HG03342 (cell line): ENCODE data around the gene ACBD4.
A peak's percentile ranks its signal among the peaks of the same experiment; 100 is the strongest.

Experiments used
- ATAC-seq: cut with Tn5 transposase; IDR thresholded peaks from one replicate; pipeline ENCODE4 v1.9.1; 2021; ENCODE audit warnings: mild to moderate bottlenecking, moderate library complexity; ENCODE audit not compliant: unreplicated experiment

The ACBD4 gene

GRCh38 chr17:45149669-45150664 is 14.5 kb downstream of the ACBD4 start:
- no peak for ATAC-seq

GRCh38 chr17:45150911-45151809 is 15.7 kb downstream of the ACBD4 start:
- ATAC-seq = no peak

GRCh38 chr17:45155029-45155428 is 19.5 kb downstream of the ACBD4 start:
- no peak for ATAC-seq

GRCh38 chr17:45155483-45155882 is 20.0 kb downstream of the ACBD4 start:
- ATAC-seq = no peak

- ATAC-seq = no peak
These were observed 20.8 kb downstream of the ACBD4 start for GRCh38 chr17:45156242-45156641.

GRCh38 chr17:45160447-45161287 is 25.2 kb downstream of the ACBD4 start:
- ATAC-seq = peak; percentile 21

GRCh38 chr17:45161288-45162024 is 26.0 kb downstream of the ACBD4 start, which contains the start of gene HEXIM2:
HEXIM2 (plus strand) TSS chr17:45161875; CDS start chr17:45162794, 919 bp downstream.
- ATAC-seq = peak; percentile 87

DNA sequence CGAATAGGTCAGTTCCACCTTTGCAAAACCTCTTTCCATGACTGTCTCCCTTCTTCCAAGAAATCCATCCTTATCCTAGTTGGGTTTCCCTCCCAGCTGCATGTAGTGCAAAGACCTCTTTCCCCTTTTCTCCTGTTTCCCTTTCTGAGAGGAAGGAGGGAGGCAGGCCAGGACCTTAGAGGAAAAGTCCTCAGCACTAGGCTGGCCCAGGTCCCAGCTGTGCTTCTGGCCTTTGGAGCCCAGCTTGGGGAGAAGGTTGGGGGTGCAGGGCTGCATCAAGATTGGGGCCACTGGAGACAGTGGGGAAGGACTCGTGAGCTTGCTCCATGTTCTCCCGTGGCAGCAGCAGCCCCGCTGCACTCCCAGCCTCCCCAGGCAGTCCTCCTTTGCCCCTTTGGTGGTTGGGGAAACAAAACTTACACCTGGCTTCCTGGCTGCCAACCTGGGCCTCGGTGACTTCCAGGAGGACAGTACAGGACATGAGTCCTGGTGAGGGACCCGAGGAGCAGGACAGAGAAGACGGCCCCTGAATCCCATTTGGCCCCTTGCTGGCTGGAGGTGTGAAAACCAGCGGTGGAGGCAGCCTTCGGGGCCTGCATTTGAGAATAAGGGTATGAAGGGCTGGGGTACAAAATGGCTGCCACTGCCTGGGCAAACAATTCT is 26.7 kb downstream of the ACBD4 start:
- ATAC-seq = no peak

GRCh38 chr17:45164734-45165269 is 29.3 kb downstream of the ACBD4 start:
- ATAC-seq = no peak

DNA sequence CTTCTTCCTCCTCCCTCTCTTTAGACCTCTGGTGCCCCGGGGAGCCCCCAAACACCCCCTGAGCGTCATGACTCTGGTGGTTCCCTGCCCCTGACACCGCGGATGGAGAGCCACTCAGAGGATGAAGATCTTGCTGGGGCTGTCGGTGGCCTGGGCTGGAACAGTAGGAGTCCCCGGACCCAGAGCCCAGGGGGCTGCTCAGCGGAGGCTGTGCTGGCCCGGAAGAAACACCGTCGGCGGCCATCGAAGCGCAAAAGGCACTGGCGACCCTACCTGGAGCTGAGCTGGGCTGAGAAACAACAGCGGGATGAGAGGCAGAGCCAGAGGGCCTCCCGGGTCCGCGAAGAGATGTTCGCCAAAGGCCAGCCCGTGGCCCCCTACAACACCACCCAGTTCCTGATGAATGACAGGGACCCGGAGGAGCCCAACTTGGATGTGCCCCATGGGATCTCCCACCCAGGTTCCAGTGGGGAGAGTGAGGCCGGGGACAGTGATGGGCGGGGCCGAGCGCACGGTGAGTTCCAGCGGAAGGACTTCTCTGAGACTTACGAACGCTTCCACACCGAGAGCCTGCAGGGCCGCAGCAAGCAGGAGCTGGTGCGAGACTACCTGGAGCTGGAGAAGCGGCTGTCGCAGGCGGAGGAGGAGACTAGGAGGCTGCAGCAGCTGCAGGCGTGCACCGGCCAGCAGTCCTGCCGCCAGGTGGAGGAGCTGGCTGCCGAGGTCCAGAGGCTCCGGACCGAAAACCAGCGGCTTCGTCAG is 33.7 kb downstream of the ACBD4 start:
- ATAC-seq = no peak

DNA sequence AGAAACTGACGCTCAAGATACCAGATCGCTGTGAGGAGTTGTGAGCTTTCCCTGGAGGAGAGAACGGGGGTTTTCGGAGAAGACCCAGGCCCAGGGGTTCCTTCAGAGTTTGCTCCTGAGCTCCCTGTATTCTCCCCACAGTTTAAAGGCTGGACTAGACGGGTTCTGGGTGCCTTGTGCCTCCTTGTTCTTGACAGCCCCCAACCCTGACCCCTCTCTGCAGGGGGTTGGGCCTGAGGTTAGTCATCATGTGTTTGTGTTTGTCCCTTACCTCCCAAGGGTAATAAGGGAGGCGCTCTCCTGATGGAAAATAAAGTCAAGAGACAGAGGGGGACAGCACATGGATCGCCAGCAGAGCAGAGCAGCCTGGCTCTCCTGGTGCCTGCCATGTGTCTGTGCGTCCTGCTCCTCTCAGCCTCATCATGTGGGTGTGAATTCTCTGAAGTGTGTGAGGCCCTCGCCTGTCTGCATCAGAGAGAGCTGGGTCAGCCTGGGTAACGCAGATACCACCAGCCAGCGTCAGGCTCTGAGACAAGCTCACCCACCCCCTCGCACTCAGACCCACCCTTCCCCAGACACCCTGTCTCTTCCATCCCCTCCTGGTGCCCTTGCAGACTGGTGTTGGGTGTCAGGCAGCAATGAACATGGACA is 34.9 kb downstream of the ACBD4 start:
- ATAC-seq = no peak

- ATAC-seq = no peak
These were observed 35.4 kb downstream of the ACBD4 start for GRCh38 chr17:45170931-45171337.

- no peak for ATAC-seq
These were observed 36.1 kb downstream of the ACBD4 start for GRCh38 chr17:45171338-45172231.

GRCh38 chr17:45172232-45172540 is 36.7 kb downstream of the ACBD4 start:
- no peak for ATAC-seq

DNA sequence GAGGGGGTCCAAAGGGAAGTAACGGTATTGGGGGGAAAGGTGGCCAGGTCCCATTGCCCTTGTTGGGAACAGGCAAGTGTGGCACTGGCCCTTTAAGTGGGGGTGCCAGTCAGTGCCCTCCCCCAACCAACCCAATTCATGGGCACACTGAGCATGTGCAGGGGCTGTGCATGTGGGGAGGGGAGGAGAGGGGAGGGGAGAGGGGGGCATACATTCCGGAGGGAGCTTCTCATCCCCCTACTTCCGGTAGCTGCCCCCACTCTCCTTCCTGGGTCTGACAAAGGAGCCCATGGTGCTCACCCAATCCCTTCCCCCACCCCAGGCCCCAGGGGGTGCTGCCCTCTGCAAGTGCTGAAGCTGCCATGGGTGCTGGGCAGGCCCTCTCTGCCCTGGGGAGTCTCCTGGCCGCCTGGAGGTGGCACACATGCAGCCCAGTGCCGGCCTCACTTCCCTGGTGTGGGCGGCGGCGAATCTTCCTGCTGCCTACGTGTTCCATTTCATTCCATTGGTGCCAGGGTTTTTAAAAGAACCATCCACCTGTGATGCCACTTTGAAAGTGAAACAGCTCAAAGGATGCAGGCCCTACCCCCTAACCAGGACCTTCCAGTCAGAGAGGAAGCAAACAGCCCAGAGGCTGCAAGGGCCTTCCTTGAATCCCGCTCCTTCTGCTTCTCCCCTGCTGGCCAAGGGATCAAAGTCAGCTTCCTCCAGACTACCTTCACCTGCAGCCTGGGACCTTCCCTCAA is 37.2 kb downstream of the ACBD4 start:
- no peak for ATAC-seq

- ATAC-seq = no peak
These were observed 40.2 kb downstream of the ACBD4 start for GRCh38 chr17:45175759-45176115.
